ENCODE measurements around the gene MRPL19. TPM values are rescaled to one million over a fixed set of nuclear protein-coding genes. Genes with fewer than 3 reads are reported as not detected.

MRPL19 gene
- total RNA-seq, 1 experiment from 2014 or later = 73.0 TPM

GRCh38 chr2:75606761-75607399, 39.7 kb upstream of the MRPL19 start:
- no peak overlapping the region for H2BK120ac ChIP-seq (ENCODE audit: low read depth, low read length, poor library complexity, severe bottlenecking)
- H3K4me1 ChIP-seq (ENCODE audit: insufficient read depth, low read length) = no peaks in the 10 kb centered on the region
- peaks cover 0 to 3% of the 10 kb centered on the region in 2 experiments; a peak in 2 of 5 replicates for H3K9me3 Mint-ChIP-seq
- peaks cover 34% of the 10 kb centered on the region for H3K27me3 Mint-ChIP-seq (ENCODE audit: low read depth)
- DNase-seq = no peak
- H3K23me2 ChIP-seq (ENCODE audit: insufficient read length, low read depth, low read length, poor library complexity, severe bottlenecking) = no peaks in the 10 kb centered on the region
- no peaks in the 10 kb centered on the region for H3K27me3 ChIP-seq (ENCODE audit: insufficient read depth, low read length)
- H2AFZ ChIP-seq (ENCODE audit: low read length) = no peak overlapping the region
- H4K5ac ChIP-seq (ENCODE audit: insufficient read length, low read depth, low read length) = no peak overlapping the region
- H3K79me1 ChIP-seq (ENCODE audit: insufficient read depth, low read depth, low read length, poor library complexity, severe bottlenecking) = no peaks in the 10 kb centered on the region
- no peak overlapping the region for H3K27ac Mint-ChIP-seq
- H3K4me1 Mint-ChIP-seq = peaks cover 22 to 29% of the 10 kb centered on the region in 2 experiments
- no peak overlapping the region for H3K9ac ChIP-seq (ENCODE audit: extremely low read depth, insufficient read length, low read length)
- no peaks in the 10 kb centered on the region for H3K79me2 ChIP-seq (ENCODE audit: insufficient read depth, low read length)
- H4K20me1 ChIP-seq (ENCODE audit: control insufficient read depth, insufficient read depth, insufficient read length) = no peaks in the 10 kb centered on the region
- no peak overlapping the region for H3T11ph ChIP-seq (ENCODE audit: low read length)
- H3K14ac ChIP-seq (ENCODE audit: insufficient read depth, low read length) = no peak overlapping the region
- H3K18ac ChIP-seq (ENCODE audit: insufficient read length, low read depth, low read length) = no peak overlapping the region
- H2BK20ac ChIP-seq (ENCODE audit: low read depth, low read length, poor library complexity, severe bottlenecking) = no peak overlapping the region
- no peak overlapping the region for H2BK15ac ChIP-seq (ENCODE audit: low read depth, low read length)
- H3K4me3 Mint-ChIP-seq = no peak overlapping the region
- no peak overlapping the region for H2AK5ac ChIP-seq (ENCODE audit: insufficient read length, low read length)
- H3K56ac ChIP-seq (ENCODE audit: insufficient read length, low read depth, low read length) = no peak overlapping the region
- no peak overlapping the region for H2BK12ac ChIP-seq (ENCODE audit: insufficient read length, low read depth, low read length)
- H3K23ac ChIP-seq (ENCODE audit: insufficient read length, low read depth, low read length) = no peak overlapping the region
- no CpG with 5 or more reads among the region's 8 CpGs for WGBS (ENCODE audit: extremely low coverage, insufficient read length, low lambda C conversion rate)
- H3K9me3 ChIP-seq (ENCODE audit: control insufficient read depth, low read depth, low read length) = no peaks in the 10 kb centered on the region
- no peak overlapping the region for H3K27ac ChIP-seq (ENCODE audit: insufficient read length, low read depth, low read length)
- no peak overlapping the region for H3K4me2 ChIP-seq (ENCODE audit: insufficient read depth, insufficient read length, low read length)
- no peak for TF ChIP-seq CTCF (conservative IDR thresholded peaks at IDR 0.05)
- no peak overlapping the region for H3K4ac ChIP-seq (ENCODE audit: low read depth, low read length)
- H3K36me3 Mint-ChIP-seq (ENCODE audit: insufficient read depth in 1 of 3, low read depth in 3 of 3) = no peaks in the 10 kb centered on the region; a peak in 1 of 7 replicates
- H4K91ac ChIP-seq (ENCODE audit: insufficient read length, low read depth, low read length) = no peak overlapping the region
- H4K8ac ChIP-seq (replicated peaks; ENCODE audit: insufficient read length, low read depth, low read length) = no peak overlapping the region
- no peak overlapping the region for H2BK5ac ChIP-seq (ENCODE audit: insufficient read length, low read length)
